Measurements from ENCODE around the gene MRPL22. TPM values are rescaled to one million over a fixed set of nuclear protein-coding genes. Genes with fewer than 3 reads are reported as not detected.
"Not testable (repeated sequence)": the region's sequence is repeated elsewhere in the genome, so short reads cannot be mapped to it uniquely, and the experiment has no call there.

MRPL22 gene
- total RNA-seq, 1 experiment from 2014 or later = 27.2 TPM

GRCh38 chr5:154999865-155000264, 59.0 kb downstream of the MRPL22 start:
- H3K9me2 ChIP-seq (replicated peaks; ENCODE audit: low read length) = no peaks in the 10 kb centered on the region
- CTCF ChIA-PET = no interaction called here

GRCh38 chr5:155001523-155001922, 60.6 kb downstream of the MRPL22 start:
- POLR2A ChIA-PET (ENCODE audit: unreplicated experiment) = no interaction called here
- DNase-seq = no peak
- CTCF ChIA-PET = no interaction called here
- no peaks in the 10 kb centered on the region for H3K9me2 ChIP-seq (replicated peaks; ENCODE audit: low read length)
- H3K4me3 ChIP-seq (ENCODE audit: low read length) = no peak overlapping the region
- intact Hi-C loops (cut with micrococcal nuclease) = loop anchor here (5.0 kb wide), 1 partner anchor 349 kb away; no protein-coding TSS in a partner anchor
- H3F3A ChIP-seq (ENCODE audit: low read length, unreplicated experiment) = no peaks in the 10 kb centered on the region
- no peak for ATAC-seq
- H2AFZ ChIP-seq (ENCODE audit: low read length) = no peak overlapping the region
- no peaks in the 10 kb centered on the region for H3K79me2 ChIP-seq (ENCODE audit: low read length)
- H3K4me2 ChIP-seq (ENCODE audit: low read length) = no peak overlapping the region
- H3K9ac ChIP-seq (ENCODE audit: low read length) = no peak overlapping the region
- no peaks in the 10 kb centered on the region for H4K20me1 ChIP-seq (ENCODE audit: low read length)
- H3K36me3 ChIP-seq (ENCODE audit: low read depth, low read length) = no peaks in the 10 kb centered on the region
- H3K27ac ChIP-seq (ENCODE audit: low read length) = no peak overlapping the region
- BruUV-seq (replicated peaks) = no TSS peak
- H3K27me3 ChIP-seq (ENCODE audit: low read length) = no peaks in the 10 kb centered on the region
- peaks cover 13% of the 10 kb centered on the region for H3K4me1 ChIP-seq (ENCODE audit: insufficient read depth, low read length)
- no peaks in the 10 kb centered on the region for H3K9me3 ChIP-seq (ENCODE audit: low read length)
- TF ChIP-seq CTCF (conservative IDR thresholded peaks at IDR 0.05; ENCODE audit: low read depth, low read length) = no peak
- TF ChIP-seq EZH2 (IDR thresholded peaks at IDR 0.05; ENCODE audit: low read length, unreplicated experiment) = no peak
- TF ChIP-seq EZH2phosphoT487 (IDR thresholded peaks at IDR 0.05; ENCODE audit: borderline replicate concordance, low read length) = no peak

More at GRCh38 chr5:154999865-155000264, 59.0 kb downstream of the MRPL22 start:
- no peak for ATAC-seq
- DNase-seq = no peak
- Histone ChIP-seq H3K36me3 (ENCODE audit: low read depth, low read length) (no peaks in the 10 kb centered on the region), H3K4me3 (ENCODE audit: low read length) (no peak overlapping the region), H3F3A (ENCODE audit: low read length, unreplicated experiment) (no peaks in the 10 kb centered on the region), H3K9me3 (ENCODE audit: low read length) (no peaks in the 10 kb centered on the region), H3K4me1 (ENCODE audit: insufficient read depth, low read length) (peaks cover 13% of the 10 kb centered on the region), H3K27ac (ENCODE audit: low read length) (no peak overlapping the region), H2AFZ (ENCODE audit: low read length) (no peak overlapping the region), H3K79me2 (ENCODE audit: low read length) (no peaks in the 10 kb centered on the region), H3K9ac (ENCODE audit: low read length) (no peak overlapping the region), H3K4me2 (ENCODE audit: low read length) (no peak overlapping the region), H4K20me1 (ENCODE audit: low read length) (no peaks in the 10 kb centered on the region), H3K27me3 (ENCODE audit: low read length) (no peaks in the 10 kb centered on the region)
- no peak for TF ChIP-seq EZH2phosphoT487 (IDR thresholded peaks at IDR 0.05; ENCODE audit: borderline replicate concordance, low read length)
- no peak for TF ChIP-seq EZH2 (IDR thresholded peaks at IDR 0.05; ENCODE audit: low read length, unreplicated experiment)
- no peak for TF ChIP-seq CTCF (conservative IDR thresholded peaks at IDR 0.05; ENCODE audit: low read depth, low read length)
- intact Hi-C loops (cut with micrococcal nuclease) = loop anchor here (5.0 kb wide), 1 partner anchor 348 kb away; no protein-coding TSS in a partner anchor
- BruUV-seq (replicated peaks) = no TSS peak
- POLR2A ChIA-PET (ENCODE audit: unreplicated experiment) = no interaction called here

GRCh38 chr5:155002722-155003121, 61.8 kb downstream of the MRPL22 start:
- H3K27me3 ChIP-seq (ENCODE audit: low read length); H3K9ac ChIP-seq (ENCODE audit: low read length); H3K9me2 ChIP-seq (replicated peaks; ENCODE audit: low read length); H3K27ac ChIP-seq (ENCODE audit: low read length); H3K36me3 ChIP-seq (ENCODE audit: low read depth, low read length); H3K4me1 ChIP-seq (ENCODE audit: insufficient read depth, low read length); H2AFZ ChIP-seq (ENCODE audit: low read length); BruUV-seq (replicated peaks); H3K9me3 ChIP-seq (ENCODE audit: low read length); H3K79me2 ChIP-seq (ENCODE audit: low read length); H3K4me2 ChIP-seq (ENCODE audit: low read length); H3K4me3 ChIP-seq (ENCODE audit: low read length); H3F3A ChIP-seq (ENCODE audit: low read length, unreplicated experiment); H4K20me1 ChIP-seq (ENCODE audit: low read length): not testable (repeated sequence)
- peak; percentile 72 for DNase-seq
- CTCF ChIA-PET = interaction anchor here (0.6 to 0.7 kb wide), 2 partner anchors 30 to 352 kb away, joined by 4 read pairs; no protein-coding TSS in a partner anchor
- intact Hi-C loops (cut with micrococcal nuclease) = loop anchor here (5.0 kb wide), 1 partner anchor 350 kb away; no protein-coding TSS in a partner anchor
- ATAC-seq = peak; percentile 72
- POLR2A ChIA-PET (ENCODE audit: unreplicated experiment) = interaction anchor here (0.6 kb wide), 1 partner anchor 47 kb away, joined by 4 read pairs; no protein-coding TSS in a partner anchor

Measured in PC-3 (cell line).